A673 (cell line): Measurements from ENCODE around the gene OR2A14. TPM values are rescaled to one million over a fixed set of nuclear protein-coding genes. Genes with fewer than 3 reads are reported as not detected.

Source experiments
- BruUV-seq: library from RNA; stranded (reverse); fragments of 400-500 nt; replicated peaks from 2 replicates; lab custom pipeline; 2021; lab: Mats Ljungman, UMichigan
- CTCF ChIA-PET: fragments of 300-600 bp; sonication (Branson Sonifier 250); formaldehyde crosslinking; loops from one replicate; lab custom pipeline; 2022; ENCODE audit warnings: antibody characterized with exemption; lab: Charles Lee
- POLR2A ChIA-PET: fragments of 300-600 bp; sonication (Branson Sonifier 250); formaldehyde crosslinking; loops from one replicate; lab custom pipeline; 2022; ENCODE audit warnings: antibody characterized with exemption; ENCODE audit not compliant: low non-redundant PET; lab: Charles Lee
- DNase-seq: peaks from one replicate; pipeline ENCODE4 v3.0.0-alpha.2; 2015; ENCODE audit warnings: low spot score
- H3K27ac ChIP-seq: fragments of 200-600 bp; sonication (generic); 2 replicates; pipeline ENCODE4 v1.5.1; 2016; ENCODE audit warnings: mixed run types, low read depth, mild to moderate bottlenecking, mixed read lengths, antibody characterized with exemption, low read length; ENCODE audit not compliant: poor library complexity, severe bottlenecking
- H3K27me3 ChIP-seq: fragments of 200-600 bp; sonication (generic); replicated peaks from 2 replicates; pipeline ENCODE4 v1.6.1; 2017; ENCODE audit warnings: mixed run types, low read depth, mild to moderate bottlenecking, mixed read lengths, antibody characterized with exemption, low read length; ENCODE audit not compliant: insufficient read depth, poor library complexity
- H3K36me3 ChIP-seq: fragments of 200-600 bp; sonication (generic); 2 replicates; pipeline ENCODE4 v1.6.1; 2016; ENCODE audit warnings: mixed run types, mild to moderate bottlenecking, mixed read lengths, antibody characterized with exemption, low read length; ENCODE audit not compliant: insufficient read depth, poor library complexity, severe bottlenecking
- H3K4me1 ChIP-seq: fragments of 200-600 bp; sonication (generic); 2 replicates; pipeline ENCODE4 v1.6.1; 2017; ENCODE audit warnings: mixed run types, mild to moderate bottlenecking, mixed read lengths, antibody characterized with exemption, low read length; ENCODE audit not compliant: insufficient read depth, poor library complexity, severe bottlenecking
- H3K4me3 ChIP-seq: fragments of 200-600 bp; sonication (generic); 2 replicates; pipeline ENCODE4 v1.5.1; 2016; ENCODE audit warnings: low read depth, mixed run types, mild to moderate bottlenecking, mixed read lengths, low read length; ENCODE audit not compliant: poor library complexity, severe bottlenecking
- H3K9me3 ChIP-seq: fragments of 200-600 bp; sonication (generic); 2 replicates; pipeline ENCODE4 v1.6.1; 2016; ENCODE audit warnings: mixed run types, low read depth, mild to moderate bottlenecking, mixed read lengths, antibody characterized with exemption, low read length; ENCODE audit not compliant: poor library complexity, severe bottlenecking
- EZH2 ChIP-seq: fragments of 200-600 bp; sonication (generic); IDR thresholded peaks from 2 replicates; pipeline ENCODE4 v1.6.1; 2017; ENCODE audit warnings: borderline replicate concordance, low read depth, mild to moderate bottlenecking, mixed read lengths, antibody characterized with exemption, low read length; ENCODE audit not compliant: poor library complexity, severe bottlenecking
- intact Hi-C: fragments of 100-400 bp; cut with micrococcal nuclease; formaldehyde crosslinking; loops from one replicate; pipeline ENCODE4 v1.10.0; 2022; ENCODE audit not compliant: unreplicated experiment
- total RNA-seq: library from RNA; stranded (reverse); gene quantifications from 2 replicates; pipeline ENCODE4 v1.2.3, GENCODE V29; 2021
- TF ChIP-seq, protein P1 (sequence below): fragments of 300-800, 200-600 bp; sonication (generic); conservative IDR thresholded peaks from 2 replicates; pipeline ENCODE4 v1.5.1; 2017; ENCODE audit warnings: low read depth, mild to moderate bottlenecking, antibody characterized with exemption, low read length, moderate library complexity, mixed read lengths

Gene OR2A14
- total RNA-seq, 1 experiment from 2014 or later, result not detected

DNA sequence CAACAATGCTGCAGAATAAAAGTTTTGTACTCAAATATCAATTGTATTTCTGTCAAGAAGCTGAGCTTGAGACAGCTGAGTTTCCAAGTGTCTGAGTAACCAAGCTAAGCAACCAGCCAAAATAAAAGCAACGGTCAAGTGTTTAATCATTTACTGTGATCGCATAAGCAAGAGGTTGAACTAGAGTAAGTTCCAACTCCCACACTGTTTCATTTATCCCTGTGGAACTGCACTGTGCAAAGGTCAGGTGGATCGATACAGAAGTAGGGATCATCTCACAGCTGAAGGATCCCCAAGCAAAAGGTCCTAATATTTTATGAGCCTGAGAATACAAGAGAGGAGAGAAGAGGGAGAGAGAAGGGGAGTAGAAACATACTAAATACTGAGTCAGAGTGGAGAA lies 21.4 kb downstream of the OR2A14 start:
- Histone ChIP-seq H3K27ac (no peak overlapping the region), H3K4me3 (no peak overlapping the region), H3K4me1 (no peaks in the 10 kb centered on the region), H3K9me3 (no peaks in the 10 kb centered on the region), H3K36me3 (no peaks in the 10 kb centered on the region), H3K27me3 (no peaks in the 10 kb centered on the region)
- CTCF ChIA-PET, result no interaction called here
- BruUV-seq, result no TSS peak
- TF ChIP-seq EZH2, result no peak
- TF ChIP-seq, protein P1, sequence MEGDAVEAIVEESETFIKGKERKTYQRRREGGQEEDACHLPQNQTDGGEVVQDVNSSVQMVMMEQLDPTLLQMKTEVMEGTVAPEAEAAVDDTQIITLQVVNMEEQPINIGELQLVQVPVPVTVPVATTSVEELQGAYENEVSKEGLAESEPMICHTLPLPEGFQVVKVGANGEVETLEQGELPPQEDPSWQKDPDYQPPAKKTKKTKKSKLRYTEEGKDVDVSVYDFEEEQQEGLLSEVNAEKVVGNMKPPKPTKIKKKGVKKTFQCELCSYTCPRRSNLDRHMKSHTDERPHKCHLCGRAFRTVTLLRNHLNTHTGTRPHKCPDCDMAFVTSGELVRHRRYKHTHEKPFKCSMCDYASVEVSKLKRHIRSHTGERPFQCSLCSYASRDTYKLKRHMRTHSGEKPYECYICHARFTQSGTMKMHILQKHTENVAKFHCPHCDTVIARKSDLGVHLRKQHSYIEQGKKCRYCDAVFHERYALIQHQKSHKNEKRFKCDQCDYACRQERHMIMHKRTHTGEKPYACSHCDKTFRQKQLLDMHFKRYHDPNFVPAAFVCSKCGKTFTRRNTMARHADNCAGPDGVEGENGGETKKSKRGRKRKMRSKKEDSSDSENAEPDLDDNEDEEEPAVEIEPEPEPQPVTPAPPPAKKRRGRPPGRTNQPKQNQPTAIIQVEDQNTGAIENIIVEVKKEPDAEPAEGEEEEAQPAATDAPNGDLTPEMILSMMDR, result no peak
- POLR2A ChIA-PET, result no interaction called here
- intact Hi-C loops, result no loop called here
- DNase-seq, result no peak

DNA sequence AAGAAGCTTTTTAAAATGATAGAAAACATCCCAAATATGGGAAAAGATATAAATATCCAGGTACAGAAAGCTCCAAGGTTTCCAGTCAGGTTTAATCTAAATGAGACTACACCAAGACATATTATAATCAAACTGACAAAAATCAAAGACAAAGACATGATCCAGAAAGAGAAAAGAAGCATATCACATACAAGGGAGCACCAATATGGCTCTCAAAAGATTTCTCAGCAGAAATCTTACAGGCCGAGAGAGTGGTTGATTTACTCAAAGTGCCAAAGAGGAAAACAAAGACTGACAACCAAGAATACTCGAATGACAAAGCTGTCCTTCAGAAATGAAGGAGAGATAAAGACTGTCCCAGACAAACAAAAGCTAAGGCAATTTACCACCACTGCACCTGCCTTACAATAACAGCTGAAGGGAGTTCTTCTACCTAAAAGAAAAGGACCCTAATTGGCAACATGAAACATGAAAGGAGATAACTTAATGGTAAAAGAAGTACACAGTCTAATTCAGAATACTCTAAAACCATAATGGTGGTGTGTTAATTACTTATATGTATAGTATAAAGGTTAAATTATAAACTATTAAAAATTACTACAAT lies 25.4 kb downstream of the OR2A14 start:
- no peak overlapping the region for H3K4me3 ChIP-seq
- intact Hi-C loops, result no loop called here
- no peak for TF ChIP-seq EZH2
- TF ChIP-seq, protein P1, result no peak
- DNase-seq, result no peak
- CTCF ChIA-PET, result no interaction called here
- H3K9me3 ChIP-seq, result peaks cover 3% of the 10 kb centered on the region
- POLR2A ChIA-PET, result no interaction called here
- no peak overlapping the region for H3K27ac ChIP-seq
- no peaks in the 10 kb centered on the region for H3K36me3 ChIP-seq
- H3K4me1 ChIP-seq, result no peaks in the 10 kb centered on the region
- no peaks in the 10 kb centered on the region for H3K27me3 ChIP-seq
- BruUV-seq, result no TSS peak

DNA sequence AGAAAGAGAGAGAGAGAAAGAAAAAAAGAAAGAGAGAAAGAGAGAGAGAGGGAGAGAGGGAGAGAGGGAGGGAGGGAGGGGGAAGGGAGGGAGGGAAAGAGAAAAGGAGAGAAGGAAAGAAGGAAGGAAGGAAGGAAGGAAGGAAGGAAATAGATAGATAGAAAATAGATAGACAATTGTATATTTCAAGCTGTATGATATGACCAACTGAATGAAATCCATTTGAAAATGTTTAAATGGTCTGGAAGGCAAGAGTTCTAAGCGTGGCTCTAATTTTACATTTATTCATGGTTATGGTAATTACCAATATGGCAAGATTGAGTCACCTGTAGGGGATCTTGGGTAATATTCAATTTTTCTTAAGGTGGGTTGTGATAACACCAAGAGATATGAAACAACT lies 35.9 kb downstream of the OR2A14 start:
- Histone ChIP-seq H3K9me3 (no peaks in the 10 kb centered on the region), H3K36me3 (no peaks in the 10 kb centered on the region), H3K27me3 (no peaks in the 10 kb centered on the region), H3K27ac (no peak overlapping the region), H3K4me3 (no peak overlapping the region), H3K4me1 (no peaks in the 10 kb centered on the region)
- intact Hi-C loops, result no loop called here
- no peak for DNase-seq
- no TSS peak for BruUV-seq
- ChIA-PET CTCF (no interaction called here), POLR2A (no interaction called here)
- TF ChIP-seq, protein P1, result no peak
- TF ChIP-seq EZH2, result no peak
